SK-N-SH (cell line): ENCODE measurements around the gene IQSEC1.

Experiments used
- EZH2phosphoT487 ChIP-seq: fragments of 200-600 bp; sonication (generic); IDR thresholded peaks from 2 replicates; pipeline ENCODE4 v1.6.1; 2017; ENCODE audit warnings: low read depth, mixed run types, mild to moderate bottlenecking, antibody characterized with exemption, moderate library complexity, borderline replicate concordance
- GABPA ChIP-seq: IDR thresholded peaks from 2 replicates; pipeline ENCODE4 v1.4.0; 2012; ENCODE audit warnings: low read depth, mild to moderate bottlenecking
- NFIC ChIP-seq: IDR thresholded peaks from 2 replicates; pipeline ENCODE4 v1.4.0; 2012; ENCODE audit warnings: borderline replicate concordance
- RFX5 ChIP-seq: IDR thresholded peaks from 2 replicates; pipeline ENCODE4 v1.6.1; 2012; ENCODE audit warnings: mild to moderate bottlenecking, improper control_type of control experiment, low read length
- SIN3A ChIP-seq: IDR thresholded peaks from 2 replicates; pipeline ENCODE4 v1.6.1; 2012; ENCODE audit warnings: low read depth, mild to moderate bottlenecking, low read length, moderate library complexity, borderline replicate concordance
- SMC3 ChIP-seq: IDR thresholded peaks from 2 replicates; pipeline ENCODE4 v1.6.1; 2012; ENCODE audit warnings: low read depth, low read length, improper control_type of control experiment
- YY1 ChIP-seq: IDR thresholded peaks from 2 replicates; pipeline ENCODE4 v1.4.0; 2012; ENCODE audit warnings: low read depth, mild to moderate bottlenecking
- TF ChIP-seq, protein P1 (sequence below): fragments of 200-600 bp; sonication (generic); IDR thresholded peaks from 2 replicates; pipeline ENCODE4 v1.6.1; 2017; ENCODE audit warnings: antibody characterized with exemption, mild to moderate bottlenecking, moderate library complexity
- TF ChIP-seq, protein P2 (sequence below): IDR thresholded peaks from 2 replicates; pipeline ENCODE4 v1.4.0; 2012; ENCODE audit warnings: low read depth
- TF ChIP-seq, protein P3 (sequence below): fragments of 150-350 bp; IDR thresholded peaks from 2 replicates; pipeline ENCODE4 v1.6.1; 2016; ENCODE audit warnings: mild to moderate bottlenecking, low read depth, low read length

DNA sequence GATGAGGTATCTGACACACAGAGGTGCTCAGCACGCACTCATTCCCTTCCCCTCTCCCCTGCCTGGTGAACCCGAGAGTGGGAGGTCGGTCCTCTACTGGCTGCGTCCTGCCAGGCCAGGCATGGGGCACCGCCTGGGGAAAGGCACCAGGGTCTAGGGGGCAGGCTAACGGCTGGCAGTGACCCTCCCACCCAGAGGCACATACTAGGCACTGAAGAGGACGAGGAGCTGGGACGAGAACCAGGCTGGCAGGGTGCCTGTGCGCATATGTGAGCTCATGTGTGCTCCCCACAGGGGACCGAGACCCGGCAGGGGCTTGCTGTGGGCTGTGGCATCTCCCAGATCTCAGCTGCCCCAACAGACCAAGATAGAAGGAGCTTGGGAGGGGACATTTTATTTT, 86.7 kb downstream of the IQSEC1 start:
- TF ChIP-seq YY1: no peak
- TF ChIP-seq GABPA: no peak
- TF ChIP-seq, protein P1, sequence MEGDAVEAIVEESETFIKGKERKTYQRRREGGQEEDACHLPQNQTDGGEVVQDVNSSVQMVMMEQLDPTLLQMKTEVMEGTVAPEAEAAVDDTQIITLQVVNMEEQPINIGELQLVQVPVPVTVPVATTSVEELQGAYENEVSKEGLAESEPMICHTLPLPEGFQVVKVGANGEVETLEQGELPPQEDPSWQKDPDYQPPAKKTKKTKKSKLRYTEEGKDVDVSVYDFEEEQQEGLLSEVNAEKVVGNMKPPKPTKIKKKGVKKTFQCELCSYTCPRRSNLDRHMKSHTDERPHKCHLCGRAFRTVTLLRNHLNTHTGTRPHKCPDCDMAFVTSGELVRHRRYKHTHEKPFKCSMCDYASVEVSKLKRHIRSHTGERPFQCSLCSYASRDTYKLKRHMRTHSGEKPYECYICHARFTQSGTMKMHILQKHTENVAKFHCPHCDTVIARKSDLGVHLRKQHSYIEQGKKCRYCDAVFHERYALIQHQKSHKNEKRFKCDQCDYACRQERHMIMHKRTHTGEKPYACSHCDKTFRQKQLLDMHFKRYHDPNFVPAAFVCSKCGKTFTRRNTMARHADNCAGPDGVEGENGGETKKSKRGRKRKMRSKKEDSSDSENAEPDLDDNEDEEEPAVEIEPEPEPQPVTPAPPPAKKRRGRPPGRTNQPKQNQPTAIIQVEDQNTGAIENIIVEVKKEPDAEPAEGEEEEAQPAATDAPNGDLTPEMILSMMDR: no peak
- TF ChIP-seq, protein P2, sequence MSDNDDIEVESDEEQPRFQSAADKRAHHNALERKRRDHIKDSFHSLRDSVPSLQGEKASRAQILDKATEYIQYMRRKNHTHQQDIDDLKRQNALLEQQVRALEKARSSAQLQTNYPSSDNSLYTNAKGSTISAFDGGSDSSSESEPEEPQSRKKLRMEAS: no peak
- no peak for TF ChIP-seq RFX5
- no peak for TF ChIP-seq SMC3
- TF ChIP-seq, protein P3, sequence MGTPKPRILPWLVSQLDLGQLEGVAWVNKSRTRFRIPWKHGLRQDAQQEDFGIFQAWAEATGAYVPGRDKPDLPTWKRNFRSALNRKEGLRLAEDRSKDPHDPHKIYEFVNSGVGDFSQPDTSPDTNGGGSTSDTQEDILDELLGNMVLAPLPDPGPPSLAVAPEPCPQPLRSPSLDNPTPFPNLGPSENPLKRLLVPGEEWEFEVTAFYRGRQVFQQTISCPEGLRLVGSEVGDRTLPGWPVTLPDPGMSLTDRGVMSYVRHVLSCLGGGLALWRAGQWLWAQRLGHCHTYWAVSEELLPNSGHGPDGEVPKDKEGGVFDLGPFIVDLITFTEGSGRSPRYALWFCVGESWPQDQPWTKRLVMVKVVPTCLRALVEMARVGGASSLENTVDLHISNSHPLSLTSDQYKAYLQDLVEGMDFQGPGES: no peak
- TF ChIP-seq NFIC: no peak
- no peak for TF ChIP-seq SIN3A
- TF ChIP-seq EZH2phosphoT487: no peak
